Activated naive CD8-positive, alpha-beta T cell treated with anti-CD3 and anti-CD28 coated beads, Interleukin-2, amount 50 U/mL, for 24 hours (primary cell): ENCODE measurements around the gene SUB1.
"Not testable (repeated sequence)": the region's sequence is repeated elsewhere in the genome, so short reads cannot be mapped to it uniquely, and the experiment has no call there.

Experiments used
- ATAC-seq: fragments of 150-1000 bp; cut with Tn5 transposase; one replicate; pipeline ENCODE4 v1.10.0; 2021
- DNase-seq: peaks from one replicate; pipeline ENCODE4 v3.0.0; 2021
- H3K27ac Mint-ChIP-seq: one replicate; pipeline ENCODE4 v1.8.0; 2021; ENCODE audit warnings: mild to moderate bottlenecking, mixed read lengths
- H3K27me3 Mint-ChIP-seq: one replicate; pipeline ENCODE4 v1.8.0; 2021; ENCODE audit warnings: mixed read lengths
- H3K36me3 Mint-ChIP-seq: one replicate; pipeline ENCODE4 v1.8.0; 2021; ENCODE audit warnings: low read depth, mixed read lengths
- H3K4me1 Mint-ChIP-seq: one replicate; pipeline ENCODE4 v1.8.0; 2021; ENCODE audit warnings: mixed read lengths
- H3K4me3 Mint-ChIP-seq: one replicate; pipeline ENCODE4 v1.8.0; 2021; ENCODE audit warnings: mild to moderate bottlenecking, moderate library complexity, mixed read lengths
- H3K9me3 Mint-ChIP-seq: one replicate; pipeline ENCODE4 v1.8.0; 2021; ENCODE audit warnings: mixed read lengths

The SUB1 gene

GRCh38 chr5:32630867-32631491, 45.6 kb downstream of the SUB1 start:
- no peak overlapping the region for H3K4me3 Mint-ChIP-seq
- H3K9me3 Mint-ChIP-seq, result no peaks in the 10 kb centered on the region
- DNase-seq (no peak), ATAC-seq (no peak)
- H3K27ac Mint-ChIP-seq, result no peak overlapping the region
- H3K27me3 Mint-ChIP-seq, result peaks cover 2% of the 10 kb centered on the region
- no peaks in the 10 kb centered on the region for H3K4me1 Mint-ChIP-seq
- no peaks in the 10 kb centered on the region for H3K36me3 Mint-ChIP-seq

- DNase-seq, ATAC-seq, H3K27ac Mint-ChIP-seq, H3K4me3 Mint-ChIP-seq, H3K4me1 Mint-ChIP-seq, H3K9me3 Mint-ChIP-seq, H3K27me3 Mint-ChIP-seq, H3K36me3 Mint-ChIP-seq: not testable (repeated sequence)
Observed at GRCh38 chr5:32633017-32633416, 47.7 kb downstream of the SUB1 start.

- ATAC-seq, result no peak
Observed at GRCh38 chr5:32638309-32638708, 53.0 kb downstream of the SUB1 start.

GRCh38 chr5:32639943-32640342, 54.6 kb downstream of the SUB1 start:
- H3K27me3 Mint-ChIP-seq, result no peaks in the 10 kb centered on the region
- H3K27ac Mint-ChIP-seq, result no peak overlapping the region
- ATAC-seq (no peak), DNase-seq (no peak)
- no peaks in the 10 kb centered on the region for H3K36me3 Mint-ChIP-seq
- no peaks in the 10 kb centered on the region for H3K4me1 Mint-ChIP-seq
- no peak overlapping the region for H3K4me3 Mint-ChIP-seq
- H3K9me3 Mint-ChIP-seq, result no peaks in the 10 kb centered on the region

More at GRCh38 chr5:32638309-32638708, 53.0 kb downstream of the SUB1 start:
- no peak overlapping the region for H3K4me3 Mint-ChIP-seq
- H3K4me1 Mint-ChIP-seq, result no peaks in the 10 kb centered on the region
- H3K36me3 Mint-ChIP-seq, result no peaks in the 10 kb centered on the region
- no peaks in the 10 kb centered on the region for H3K9me3 Mint-ChIP-seq
- no peaks in the 10 kb centered on the region for H3K27me3 Mint-ChIP-seq
- H3K27ac Mint-ChIP-seq, result no peak overlapping the region
- no peak for DNase-seq

- Mint-ChIP-seq H3K4me1 (no peaks in the 10 kb centered on the region), H3K4me3 (no peak overlapping the region)
Observed at GRCh38 chr5:32642276-32643002, 57.1 kb downstream of the SUB1 start.

GRCh38 chr5:32645246-32645645, 59.9 kb downstream of the SUB1 start:
- DNase-seq (no peak), ATAC-seq (no peak)
- Mint-ChIP-seq H3K27ac (no peak overlapping the region), H3K36me3 (no peaks in the 10 kb centered on the region), H3K4me1 (no peaks in the 10 kb centered on the region), H3K9me3 (no peaks in the 10 kb centered on the region), H3K27me3 (no peaks in the 10 kb centered on the region), H3K4me3 (no peak overlapping the region)

More at GRCh38 chr5:32642276-32643002, 57.1 kb downstream of the SUB1 start:
- no peaks in the 10 kb centered on the region for H3K9me3 Mint-ChIP-seq
- no peak for ATAC-seq
- H3K27me3 Mint-ChIP-seq, result no peaks in the 10 kb centered on the region
- DNase-seq, result no peak
- no peak overlapping the region for H3K27ac Mint-ChIP-seq
- H3K36me3 Mint-ChIP-seq, result no peaks in the 10 kb centered on the region

GRCh38 chr5:32646061-32646969, 61.0 kb downstream of the SUB1 start:
- H3K27ac Mint-ChIP-seq, result no peak overlapping the region
- no peaks in the 10 kb centered on the region for H3K27me3 Mint-ChIP-seq
- H3K9me3 Mint-ChIP-seq, result no peaks in the 10 kb centered on the region
- DNase-seq (no peak), ATAC-seq (no peak)
- H3K4me3 Mint-ChIP-seq, result no peak overlapping the region
- no peaks in the 10 kb centered on the region for H3K4me1 Mint-ChIP-seq
- H3K36me3 Mint-ChIP-seq, result no peaks in the 10 kb centered on the region

- DNase-seq (no peak), ATAC-seq (no peak)
- no peaks in the 10 kb centered on the region for H3K36me3 Mint-ChIP-seq
Observed at GRCh38 chr5:32651088-32651487, 65.7 kb downstream of the SUB1 start.

GRCh38 chr5:32651638-32652037, 66.3 kb downstream of the SUB1 start:
- Mint-ChIP-seq H3K36me3 (no peaks in the 10 kb centered on the region), H3K4me3 (no peak overlapping the region), H3K4me1 (no peaks in the 10 kb centered on the region), H3K27ac (no peak overlapping the region), H3K9me3 (peaks cover 8% of the 10 kb centered on the region), H3K27me3 (no peaks in the 10 kb centered on the region)
- DNase-seq (no peak), ATAC-seq (no peak)

More at GRCh38 chr5:32651088-32651487, 65.7 kb downstream of the SUB1 start:
- Mint-ChIP-seq H3K4me3 (no peak overlapping the region), H3K9me3 (peaks cover 4% of the 10 kb centered on the region), H3K27ac (no peak overlapping the region), H3K27me3 (no peaks in the 10 kb centered on the region), H3K4me1 (no peaks in the 10 kb centered on the region)
